Cardiac septum (tissue), 1 donor: Measurements from ENCODE around the gene MYLK. TPM values are rescaled to one million over a fixed set of nuclear protein-coding genes. Genes with fewer than 3 reads are reported as not detected.
"Not testable (repeated sequence)": the region's sequence is repeated elsewhere in the genome, so short reads cannot be mapped to it uniquely, and the experiment has no call there.

Experiments used
- DNase-seq: peaks from one replicate; pipeline ENCODE4 v3.0.0-alpha.2; 2020; ENCODE audit warnings: low spot score
- intact Hi-C: fragments of 100-400 bp; cut with DNase I; formaldehyde crosslinking; loops from one replicate; pipeline ENCODE4 v1.14.0; 2022
- total RNA-seq: library from RNA; stranded (reverse); fragmentation: NEBNext Ultra II Directional; extraction: Animal tissue kit (Norgen Biotek cat#: 25700); gene quantifications from one replicate; pipeline ENCODE4 v1.2.1, GENCODE V29; 2021
- donor health status: DM: no; HTN: no; CAD: no.

The MYLK gene
- total RNA-seq, 1 donor from 2014 or later = 17.8 TPM

- intact Hi-C loops, DNase-seq: not testable (repeated sequence)
Measured at GRCh38 chr3:123738522-123738921, 145.6 kb downstream of the MYLK start.

GRCh38 chr3:123737168-123737567, 147.0 kb downstream of the MYLK start:
- no peak for DNase-seq
- intact Hi-C loops = no loop called here

- intact Hi-C loops = no loop called here
- no peak for DNase-seq
Measured at GRCh38 chr3:123735456-123735855, 148.7 kb downstream of the MYLK start.

- no peak for DNase-seq
- intact Hi-C loops = no loop called here
Measured at GRCh38 chr3:123734527-123734902, 149.6 kb downstream of the MYLK start.

GRCh38 chr3:123733805-123734526, 150.2 kb downstream of the MYLK start:
- intact Hi-C loops = no loop called here
- DNase-seq = no peak

- DNase-seq = no peak
- intact Hi-C loops = no loop called here
Measured at GRCh38 chr3:123733341-123733740, 150.8 kb downstream of the MYLK start.

- no peak for DNase-seq
- intact Hi-C loops = no loop called here
Measured at GRCh38 chr3:123732447-123732846, 151.7 kb downstream of the MYLK start.

- DNase-seq = no peak
- intact Hi-C loops = no loop called here
Measured at GRCh38 chr3:123730829-123731228, 153.3 kb downstream of the MYLK start.

GRCh38 chr3:123728991-123729390, 155.1 kb downstream of the MYLK start:
- no peak for DNase-seq
- intact Hi-C loops = no loop called here

- intact Hi-C loops = no loop called here
- no peak for DNase-seq
Measured at GRCh38 chr3:123728014-123728413, 156.1 kb downstream of the MYLK start.

GRCh38 chr3:123725652-123726400, 158.3 kb downstream of the MYLK start:
- no peak for DNase-seq
- intact Hi-C loops = no loop called here

GRCh38 chr3:123724306-123724705, 159.8 kb downstream of the MYLK start:
- DNase-seq = no peak
- intact Hi-C loops = no loop called here

GRCh38 chr3:123723522-123724168, 160.5 kb downstream of the MYLK start:
- no peak for DNase-seq
- intact Hi-C loops = loop anchor here (1.0 kb wide), 1 partner anchor 71 kb away; no protein-coding TSS in a partner anchor

- intact Hi-C loops = loop anchor here (1.0 kb wide), 1 partner anchor 71 kb away; no protein-coding TSS in a partner anchor
Measured at GRCh38 chr3:123723070-123723469, 161.1 kb downstream of the MYLK start.

GRCh38 chr3:123722456-123722855, 161.7 kb downstream of the MYLK start:
- DNase-seq = no peak
- intact Hi-C loops = no loop called here

More at GRCh38 chr3:123723070-123723469, 161.1 kb downstream of the MYLK start:
- no peak for DNase-seq

- intact Hi-C loops = no loop called here
- DNase-seq = no peak
Measured at GRCh38 chr3:123722021-123722420, 162.1 kb downstream of the MYLK start.

GRCh38 chr3:123721095-123721689, 162.9 kb downstream of the MYLK start:
- DNase-seq, intact Hi-C loops: not testable (repeated sequence)

GRCh38 chr3:123720638-123721037, 163.5 kb downstream of the MYLK start:
- no peak for DNase-seq
- intact Hi-C loops = no loop called here

GRCh38 chr3:123719862-123720453, 164.2 kb downstream of the MYLK start:
- intact Hi-C loops = loop anchor here (1.0 kb wide), 1 partner anchor 68 kb away; no protein-coding TSS in a partner anchor
- DNase-seq = no peak
